Stimulated activated memory B cell treated with anti-CD40 and anti-IgM and Interleukin-4, amounts not matched to agents 10 μg/mL and 1 μg/mL and 100 μg/mL, for 72 hours (primary cell): ENCODE measurements around the gene SAMD4A.

Experiments
- ATAC-seq: fragments of 150-1000 bp; cut with Tn5 transposase; 2 replicates; pipeline ENCODE4 v1.10.0; 2021
- H3K27ac Mint-ChIP-seq: one replicate; pipeline ENCODE4 v1.8.0; 2022; ENCODE audit warnings: mild to moderate bottlenecking, mixed read lengths
- H3K27me3 Mint-ChIP-seq: one replicate; pipeline ENCODE4 v1.8.0; 2022; ENCODE audit warnings: mixed read lengths
- H3K36me3 Mint-ChIP-seq: one replicate; pipeline ENCODE4 v1.8.0; 2022; ENCODE audit warnings: mixed read lengths
- H3K4me1 Mint-ChIP-seq: one replicate; pipeline ENCODE4 v1.8.0; 2022; ENCODE audit warnings: mixed read lengths
- H3K4me3 Mint-ChIP-seq: one replicate; pipeline ENCODE4 v1.8.0; 2022; ENCODE audit warnings: mild to moderate bottlenecking, moderate library complexity, mixed read lengths
- H3K9me3 Mint-ChIP-seq: one replicate; pipeline ENCODE4 v1.8.0; 2022; ENCODE audit warnings: mixed read lengths

SAMD4A gene

GRCh38 chr14:54665946-54666345 is 99.0 kb downstream of the SAMD4A start:
- H3K4me1 Mint-ChIP-seq: peaks cover 25% of the 10 kb centered on the region
- H3K4me3 Mint-ChIP-seq: no peak overlapping the region
- H3K36me3 Mint-ChIP-seq: peaks cover 5% of the 10 kb centered on the region
- no peaks in the 10 kb centered on the region for H3K27me3 Mint-ChIP-seq
- peak; percentile 74 for ATAC-seq
- no peak overlapping the region for H3K27ac Mint-ChIP-seq
- no peaks in the 10 kb centered on the region for H3K9me3 Mint-ChIP-seq

- H3K4me1 Mint-ChIP-seq: peaks cover 32% of the 10 kb centered on the region
- no peak for ATAC-seq
- H3K4me3 Mint-ChIP-seq: no peak overlapping the region
- H3K36me3 Mint-ChIP-seq: peaks cover 5% of the 10 kb centered on the region
- H3K27me3 Mint-ChIP-seq: no peaks in the 10 kb centered on the region
- no peaks in the 10 kb centered on the region for H3K9me3 Mint-ChIP-seq
- no peak overlapping the region for H3K27ac Mint-ChIP-seq
These were observed 100.3 kb downstream of the SAMD4A start for GRCh38 chr14:54667026-54667744.

DNA sequence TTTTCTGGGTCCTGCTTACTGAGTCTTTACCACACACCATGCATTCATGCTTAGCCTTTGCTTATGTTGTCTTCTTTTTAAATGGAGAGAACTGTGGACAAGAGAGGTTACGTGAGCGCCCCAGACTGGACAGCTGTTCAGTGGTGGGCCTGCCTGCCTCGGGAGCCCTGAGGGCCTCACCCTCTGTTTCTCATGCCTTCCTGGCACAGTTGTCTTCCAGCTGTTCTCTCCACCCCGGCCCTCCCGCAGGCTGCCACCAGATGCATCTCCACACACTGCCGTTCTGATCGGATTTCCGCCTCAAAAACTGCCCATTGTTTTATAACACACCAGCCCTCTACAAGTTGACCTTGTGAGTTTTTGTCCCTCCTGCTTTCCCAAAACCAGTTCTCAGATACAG is 100.8 kb downstream of the SAMD4A start:
- Mint-ChIP-seq H3K4me3 (no peak overlapping the region), H3K27me3 (no peaks in the 10 kb centered on the region), H3K9me3 (no peaks in the 10 kb centered on the region), H3K27ac (no peak overlapping the region), H3K4me1 (peaks cover 32% of the 10 kb centered on the region), H3K36me3 (peaks cover 5% of the 10 kb centered on the region)
- ATAC-seq: no peak

GRCh38 chr14:54669721-54670561 is 103.0 kb downstream of the SAMD4A start:
- no peak overlapping the region for H3K4me3 Mint-ChIP-seq

DNA sequence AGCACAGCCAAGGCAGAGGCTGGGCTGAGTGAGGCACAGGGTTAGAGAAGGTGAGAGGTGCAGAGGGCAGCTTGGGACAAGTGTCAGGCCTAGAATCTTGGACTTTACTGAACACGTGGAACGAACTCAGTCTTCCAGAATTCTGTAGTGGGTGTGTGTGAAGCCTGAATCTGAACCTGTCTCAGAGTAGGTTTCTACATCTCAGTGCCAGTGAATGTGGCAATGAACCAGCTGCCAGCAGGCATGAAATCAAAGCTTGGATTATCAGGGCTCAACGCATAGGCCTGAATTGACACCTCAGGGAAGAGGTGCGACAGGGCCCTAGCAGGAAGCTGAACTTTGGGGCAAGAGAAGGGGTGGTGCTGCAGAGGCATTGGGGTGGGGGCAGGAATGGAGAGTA is 104.6 kb downstream of the SAMD4A start:
- H3K27me3 Mint-ChIP-seq: no peaks in the 10 kb centered on the region
- H3K4me3 Mint-ChIP-seq: no peak overlapping the region
- H3K4me1 Mint-ChIP-seq: peaks cover 11% of the 10 kb centered on the region
- no peak for ATAC-seq
- no peak overlapping the region for H3K27ac Mint-ChIP-seq
- H3K9me3 Mint-ChIP-seq: no peaks in the 10 kb centered on the region
- H3K36me3 Mint-ChIP-seq: no peaks in the 10 kb centered on the region

More at GRCh38 chr14:54669721-54670561, 103.0 kb downstream of the SAMD4A start:
- ATAC-seq: no peak
- no peaks in the 10 kb centered on the region for H3K36me3 Mint-ChIP-seq
- no peaks in the 10 kb centered on the region for H3K27me3 Mint-ChIP-seq
- no peak overlapping the region for H3K27ac Mint-ChIP-seq
- no peaks in the 10 kb centered on the region for H3K9me3 Mint-ChIP-seq
- peaks cover 18% of the 10 kb centered on the region for H3K4me1 Mint-ChIP-seq

- no peaks in the 10 kb centered on the region for H3K27me3 Mint-ChIP-seq
- no peaks in the 10 kb centered on the region for H3K36me3 Mint-ChIP-seq
- H3K27ac Mint-ChIP-seq: no peak overlapping the region
- no peaks in the 10 kb centered on the region for H3K9me3 Mint-ChIP-seq
- no peak overlapping the region for H3K4me3 Mint-ChIP-seq
- H3K4me1 Mint-ChIP-seq: peaks cover 11% of the 10 kb centered on the region
- ATAC-seq: no peak
These were observed 105.3 kb downstream of the SAMD4A start for GRCh38 chr14:54672181-54672580.

DNA sequence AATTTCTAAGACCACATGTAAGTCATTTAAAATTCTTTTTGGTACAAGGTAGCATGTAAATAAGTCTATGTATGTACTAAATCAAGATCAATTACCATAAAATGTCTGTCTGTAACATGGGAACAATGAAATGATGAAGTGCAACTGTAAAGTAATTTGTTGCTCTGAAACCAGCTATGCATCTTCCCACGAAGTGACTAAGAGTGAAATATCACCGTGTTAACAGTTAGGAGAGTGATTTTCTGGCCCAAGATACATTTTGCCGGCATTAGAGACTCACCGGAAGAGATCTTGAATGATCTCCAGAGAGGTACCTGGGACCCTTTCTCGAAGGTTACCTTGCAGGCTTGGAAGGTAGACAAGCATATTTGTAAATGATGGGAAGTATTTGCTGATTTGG is 105.8 kb downstream of the SAMD4A start:
- no peak overlapping the region for H3K4me3 Mint-ChIP-seq
- no peak for ATAC-seq
- H3K27ac Mint-ChIP-seq: no peak overlapping the region
- H3K4me1 Mint-ChIP-seq: peaks cover 11% of the 10 kb centered on the region
- H3K9me3 Mint-ChIP-seq: no peaks in the 10 kb centered on the region
- no peaks in the 10 kb centered on the region for H3K36me3 Mint-ChIP-seq
- H3K27me3 Mint-ChIP-seq: no peaks in the 10 kb centered on the region

DNA sequence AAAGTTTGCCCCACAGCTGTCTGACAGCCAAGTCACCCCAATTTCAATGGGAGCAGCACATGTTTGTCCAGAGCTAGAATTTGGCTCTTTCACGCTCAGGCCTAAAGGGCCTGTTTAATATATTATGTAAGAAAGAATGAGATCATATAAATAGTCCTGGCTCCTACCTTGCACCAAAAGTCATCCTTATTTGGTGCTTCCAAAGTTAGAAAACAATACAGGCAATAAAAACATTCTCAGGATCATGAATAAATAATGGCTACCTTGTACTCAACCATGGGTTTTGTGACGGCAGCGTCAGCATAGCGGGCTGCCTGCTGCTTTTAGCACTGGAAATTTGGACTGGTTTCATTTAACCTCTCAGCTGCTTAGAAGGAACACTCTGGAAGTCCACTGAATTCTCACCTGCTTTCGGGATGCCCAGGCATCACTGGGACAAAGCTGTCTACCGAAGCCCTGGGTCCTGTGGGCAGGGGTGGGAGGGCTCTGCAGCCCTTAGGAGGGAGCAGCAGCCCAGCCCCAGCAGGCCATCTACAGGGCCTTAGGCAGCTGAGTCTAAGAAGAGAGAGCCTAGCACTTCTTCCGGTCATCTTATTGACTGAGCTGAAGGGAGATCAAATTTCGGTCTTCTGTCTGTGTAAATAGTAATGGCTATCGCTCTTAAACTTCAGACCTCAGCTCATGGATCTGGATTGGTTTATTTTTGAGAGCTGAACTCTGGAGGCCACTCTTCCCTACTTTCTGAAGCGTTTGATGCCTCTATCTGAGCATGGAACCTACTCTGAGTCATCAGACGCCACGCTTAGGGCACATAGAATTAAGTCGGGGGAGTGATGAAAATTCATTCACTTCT is 106.5 kb downstream of the SAMD4A start:
- peaks cover 11% of the 10 kb centered on the region for H3K4me1 Mint-ChIP-seq
- H3K4me3 Mint-ChIP-seq: no peak overlapping the region

DNA sequence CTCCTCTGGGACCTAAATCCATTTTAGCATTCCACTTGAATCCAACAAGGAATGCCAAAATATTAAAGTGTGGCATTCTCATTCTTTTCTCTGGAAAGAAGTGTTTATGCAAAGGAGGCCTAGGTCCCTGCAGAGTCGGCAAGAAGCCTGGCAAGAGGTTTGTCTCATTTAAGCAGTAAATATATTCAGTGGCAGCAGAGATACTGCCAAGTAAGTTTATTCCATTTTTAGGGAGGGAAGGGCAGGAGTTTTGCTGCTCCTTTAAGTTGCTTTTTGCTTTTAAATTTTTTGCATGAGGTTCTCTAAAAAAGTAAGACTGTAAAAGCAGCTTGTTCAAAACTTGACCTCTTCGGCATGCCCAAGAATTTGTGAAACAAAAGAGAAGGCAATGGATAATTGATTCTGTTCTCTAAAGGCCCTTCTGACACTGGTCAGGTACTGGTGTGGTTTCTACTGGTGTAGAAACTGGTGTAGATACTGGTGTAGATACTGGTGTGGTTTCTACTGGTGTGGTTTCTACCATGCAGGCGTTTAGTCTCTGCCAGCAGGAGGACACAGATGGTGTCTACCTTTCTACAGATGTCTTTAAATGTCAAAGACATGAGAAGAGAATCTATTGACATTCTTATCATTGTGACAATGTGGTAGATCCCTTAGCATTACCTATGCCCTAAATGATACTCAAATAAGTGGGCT is 107.3 kb downstream of the SAMD4A start:
- Mint-ChIP-seq H3K4me3 (no peak overlapping the region), H3K27ac (no peak overlapping the region), H3K36me3 (no peaks in the 10 kb centered on the region), H3K27me3 (no peaks in the 10 kb centered on the region), H3K9me3 (no peaks in the 10 kb centered on the region), H3K4me1 (peaks cover 11% of the 10 kb centered on the region)
- ATAC-seq: no peak

More for the DNA sequence above, 106.5 kb downstream of the SAMD4A start:
- H3K36me3 Mint-ChIP-seq: no peaks in the 10 kb centered on the region
- H3K27me3 Mint-ChIP-seq: no peaks in the 10 kb centered on the region
- no peaks in the 10 kb centered on the region for H3K9me3 Mint-ChIP-seq
- no peak overlapping the region for H3K27ac Mint-ChIP-seq
- no peak for ATAC-seq

GRCh38 chr14:54675236-54676128 is 108.6 kb downstream of the SAMD4A start:
- ATAC-seq: no peak
- Mint-ChIP-seq H3K4me3 (no peak overlapping the region), H3K9me3 (no peaks in the 10 kb centered on the region), H3K4me1 (peaks cover 11% of the 10 kb centered on the region), H3K27me3 (no peaks in the 10 kb centered on the region), H3K27ac (no peak overlapping the region), H3K36me3 (no peaks in the 10 kb centered on the region)

- no peak for ATAC-seq
- no peaks in the 10 kb centered on the region for H3K9me3 Mint-ChIP-seq
- H3K4me1 Mint-ChIP-seq: peaks cover 1% of the 10 kb centered on the region
- no peaks in the 10 kb centered on the region for H3K27me3 Mint-ChIP-seq
- H3K27ac Mint-ChIP-seq: no peak overlapping the region
- no peak overlapping the region for H3K4me3 Mint-ChIP-seq
- no peaks in the 10 kb centered on the region for H3K36me3 Mint-ChIP-seq
These were observed 110.1 kb downstream of the SAMD4A start for GRCh38 chr14:54676812-54677708.

- peaks cover 22% of the 10 kb centered on the region for H3K4me1 Mint-ChIP-seq
- H3K27ac Mint-ChIP-seq: no peak overlapping the region
- no peak overlapping the region for H3K4me3 Mint-ChIP-seq
- no peaks in the 10 kb centered on the region for H3K36me3 Mint-ChIP-seq
- no peak for ATAC-seq
- H3K9me3 Mint-ChIP-seq: no peaks in the 10 kb centered on the region
- H3K27me3 Mint-ChIP-seq: no peaks in the 10 kb centered on the region
These were observed 113.7 kb downstream of the SAMD4A start for GRCh38 chr14:54680651-54681050.

- Mint-ChIP-seq H3K4me3 (no peak overlapping the region), H3K27me3 (no peaks in the 10 kb centered on the region), H3K4me1 (peaks cover 34% of the 10 kb centered on the region), H3K9me3 (no peaks in the 10 kb centered on the region), H3K36me3 (no peaks in the 10 kb centered on the region), H3K27ac (peak overlapping the region; percentile 36)
- ATAC-seq: no peak
These were observed 114.9 kb downstream of the SAMD4A start for GRCh38 chr14:54681811-54682261.
